AG08395 (cell line): Measurements from ENCODE around the gene ENGASE.
"Not testable (repeated sequence)": the region's sequence is repeated elsewhere in the genome, so short reads cannot be mapped to it uniquely, and the experiment has no call there.

Source experiments
- DNase-seq: peaks from one replicate; pipeline ENCODE4 v3.0.0; 2012; ENCODE audit warnings: mixed read lengths, low spot score

ENGASE gene

DNA sequence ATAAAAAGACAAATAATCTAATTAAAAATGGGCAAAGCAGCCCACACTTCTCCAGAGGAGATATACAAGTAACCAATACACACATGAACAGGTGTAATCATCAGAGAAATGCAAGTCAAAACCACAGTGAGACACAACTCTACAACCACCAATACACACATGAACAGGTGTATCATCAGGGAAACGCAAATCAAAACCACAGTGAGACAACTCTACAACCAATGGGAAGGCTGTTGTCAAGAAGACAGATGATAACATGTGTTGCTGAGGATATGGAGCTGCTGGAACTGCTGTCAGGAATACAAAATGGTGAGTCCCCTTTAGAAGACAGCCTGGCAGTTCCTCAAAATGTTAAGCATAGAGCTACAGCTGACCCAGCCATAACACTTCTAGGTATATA lies 22.5 kb upstream of the ENGASE start:
- no peak for DNase-seq

DNA sequence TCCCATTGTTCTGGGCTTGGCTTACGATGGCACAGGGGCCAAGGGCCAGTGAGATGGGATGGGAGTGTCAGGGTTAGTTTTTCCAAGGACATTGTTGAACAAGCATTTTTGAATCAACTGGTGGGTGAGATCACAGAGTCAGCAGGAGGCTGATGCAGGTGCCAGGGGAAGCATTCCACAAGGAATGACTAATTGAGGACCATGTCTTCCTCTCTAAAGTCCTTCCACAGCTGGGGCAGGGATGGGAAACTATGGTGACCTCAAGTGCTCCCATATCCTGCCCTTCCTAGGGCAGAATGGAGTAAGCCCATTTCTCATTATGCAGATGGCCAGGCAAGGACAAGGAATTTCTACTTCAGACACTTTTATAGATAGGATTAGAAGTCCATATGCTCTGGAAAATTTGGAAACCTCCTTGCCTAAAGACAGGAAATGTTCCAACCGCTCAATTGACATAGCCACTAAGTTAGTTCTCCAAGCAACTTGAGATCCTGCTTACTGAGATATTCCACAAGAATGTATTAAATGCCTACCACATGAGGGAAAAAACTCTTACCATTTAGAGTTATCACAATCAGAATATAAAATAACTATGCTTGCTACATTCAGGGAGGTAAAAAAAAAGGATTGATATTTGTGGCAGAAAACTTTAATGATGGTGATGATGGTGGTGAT lies 21.2 kb upstream of the ENGASE start:
- DNase-seq: peak; percentile 75

DNA sequence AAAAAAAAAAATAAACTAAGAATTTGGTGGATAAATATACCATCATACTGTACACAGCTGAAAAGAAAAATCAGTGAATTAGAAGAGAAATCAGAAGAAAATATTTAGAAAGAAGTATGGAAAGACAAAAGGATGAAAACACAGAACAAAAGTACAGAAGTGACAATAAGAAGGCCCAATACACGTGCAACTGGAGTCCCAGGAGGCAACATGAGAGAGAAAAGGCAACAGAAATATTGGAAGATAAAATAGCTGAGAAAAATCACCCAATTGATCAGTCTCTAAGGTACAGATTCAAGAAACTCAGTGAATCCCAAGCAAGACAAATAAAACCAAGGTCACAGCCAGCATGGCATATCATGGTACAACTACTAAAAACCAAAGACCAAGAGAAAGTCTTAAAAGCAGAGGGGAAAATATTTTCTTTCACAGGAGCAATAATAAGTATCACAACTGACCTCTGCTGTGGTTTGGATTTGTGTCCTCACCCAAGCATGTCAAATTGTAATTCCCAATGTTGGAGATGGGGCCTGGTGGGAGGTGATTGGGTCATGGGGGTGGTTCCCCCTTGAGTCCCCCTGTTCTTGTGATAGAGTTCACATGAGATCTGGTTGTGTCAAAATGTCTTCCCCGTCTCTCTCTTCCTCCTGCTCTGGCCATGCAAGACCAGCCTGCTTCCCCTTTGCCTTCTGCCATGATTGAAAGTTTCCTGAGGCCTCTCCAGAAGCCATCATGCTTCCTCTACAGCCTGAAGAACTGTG lies 20.2 kb upstream of the ENGASE start:
- DNase-seq: no peak

DNA sequence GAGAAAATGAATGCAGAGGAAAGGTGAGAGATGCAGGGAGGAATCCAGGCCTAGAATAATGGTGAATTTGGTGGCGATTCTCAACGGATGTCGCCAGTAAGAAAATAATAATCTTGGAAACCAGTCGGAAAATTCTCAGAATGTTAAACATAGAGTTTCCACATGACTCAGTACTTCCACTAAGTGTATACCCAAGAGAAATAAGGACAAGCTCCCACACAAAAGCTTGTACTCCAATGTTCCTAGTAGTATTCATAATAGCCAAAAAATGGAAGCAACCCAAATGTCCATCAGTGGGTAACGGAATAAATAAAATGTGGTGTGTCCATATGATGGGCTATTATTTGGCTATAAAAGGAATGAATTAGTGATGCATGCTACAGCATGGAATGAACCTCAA lies 19.4 kb upstream of the ENGASE start:
- no peak for DNase-seq

GRCh38 chr17:79057737-79058385 lies 16.8 kb upstream of the ENGASE start:
- DNase-seq: no peak

- no peak for DNase-seq
These were observed 11.9 kb upstream of the ENGASE start for GRCh38 chr17:79062691-79063090.

- no peak for DNase-seq
These were observed 10.6 kb upstream of the ENGASE start for GRCh38 chr17:79064026-79064425.

DNA sequence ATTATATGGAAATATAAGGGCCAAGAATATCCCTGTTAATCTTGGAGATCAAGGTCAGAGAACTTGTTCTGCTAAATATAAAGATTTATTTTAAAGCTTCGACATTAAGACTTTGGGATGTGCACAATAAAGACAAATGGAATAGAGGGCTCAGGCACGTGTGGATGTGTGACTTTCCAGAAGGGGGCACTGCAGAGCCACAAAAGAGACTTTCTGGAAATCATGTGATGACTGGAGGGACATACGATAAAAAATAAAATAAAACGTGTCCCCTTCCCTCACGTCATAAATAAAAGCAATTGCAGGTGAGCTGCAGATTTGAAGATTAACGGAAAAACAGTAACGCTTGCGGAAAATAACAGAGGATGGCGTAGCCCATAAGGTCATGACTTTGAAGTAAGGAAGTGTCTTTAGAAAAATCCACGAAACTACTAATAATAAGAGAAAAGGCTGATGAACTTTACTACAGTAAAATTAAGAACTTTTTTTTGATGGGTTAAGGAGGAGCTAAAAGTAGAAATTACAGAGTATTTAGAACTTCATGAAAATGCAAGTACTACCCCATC lies 9.4 kb upstream of the ENGASE start:
- peak; percentile 40 for DNase-seq

DNA sequence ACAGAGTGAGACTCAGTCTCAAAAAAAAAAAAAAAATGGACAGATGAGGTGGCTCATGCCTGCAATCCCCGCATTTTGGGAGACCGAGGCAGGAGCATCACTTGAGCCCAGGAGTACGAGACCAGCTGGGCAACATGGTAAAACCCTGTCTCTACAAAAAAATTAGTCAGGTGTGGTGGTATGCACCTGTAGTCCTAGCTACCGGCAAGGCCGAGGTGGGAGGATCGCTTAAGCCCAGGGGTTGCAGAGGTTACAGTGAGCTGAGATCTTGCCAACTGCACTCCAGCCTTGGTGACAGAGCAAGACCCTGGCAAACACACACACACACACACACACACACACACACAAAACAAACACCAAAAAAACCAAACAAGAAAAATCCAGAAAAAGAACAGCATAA lies 7.7 kb upstream of the ENGASE start:
- DNase-seq: no peak

DNA sequence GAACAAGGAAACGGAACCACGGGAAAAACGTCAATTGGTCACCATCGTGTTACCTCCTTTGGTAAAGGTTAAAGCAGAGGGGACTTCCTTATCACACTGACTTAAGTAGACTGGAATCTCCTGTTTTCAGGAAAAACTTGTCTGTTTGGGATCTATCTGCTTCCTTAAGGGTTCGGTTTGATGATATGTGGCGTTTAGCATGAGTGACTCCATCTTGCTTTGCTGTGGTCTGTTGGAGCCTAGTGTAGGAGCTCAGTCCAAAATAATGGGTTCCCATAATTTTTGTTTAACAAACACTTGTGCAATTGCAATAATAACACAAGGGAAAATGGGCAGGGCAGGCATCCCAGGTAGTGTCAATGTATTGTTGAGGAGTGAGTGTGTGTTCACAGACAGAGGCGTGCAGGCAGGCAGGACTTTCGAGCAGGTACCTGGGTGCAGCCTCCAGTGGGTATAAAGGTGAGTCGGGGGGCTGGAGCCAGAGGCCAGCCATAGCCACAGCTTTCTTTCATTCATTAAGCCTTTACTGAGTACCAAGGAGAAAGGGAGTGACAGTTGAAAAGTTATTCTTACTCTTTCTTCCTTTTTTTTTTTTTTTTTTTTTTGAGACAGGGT lies 4.3 kb upstream of the ENGASE start:
- DNase-seq: no peak

DNA sequence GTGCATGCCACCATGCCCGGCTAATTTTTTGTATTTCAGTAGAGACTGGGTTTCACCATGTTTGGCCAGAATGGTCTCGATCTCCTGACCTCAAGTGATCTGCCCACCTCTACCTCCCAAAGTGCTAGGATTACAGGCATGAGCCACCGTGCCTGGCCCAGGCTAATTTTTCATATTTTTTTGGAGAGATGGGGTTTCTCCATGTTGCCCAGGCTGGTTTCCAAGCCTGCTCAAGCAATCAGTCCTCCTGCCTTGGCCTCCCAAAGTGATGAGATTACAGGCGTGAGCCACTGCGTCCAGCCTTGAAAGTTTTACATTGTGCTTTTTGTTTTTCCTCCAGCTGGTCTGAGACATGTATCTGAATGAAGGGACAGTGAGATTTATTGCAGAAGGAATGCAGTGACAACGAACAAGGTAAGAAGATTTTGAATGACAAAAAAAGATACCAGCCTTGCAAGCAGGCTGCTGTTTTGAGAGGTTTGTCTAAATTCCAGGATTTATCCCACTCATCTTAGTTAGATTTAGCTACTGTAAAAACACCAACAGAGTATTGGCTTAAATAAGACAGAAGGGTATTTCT lies 3.4 kb upstream of the ENGASE start:
- DNase-seq: no peak

- DNase-seq: no peak
These were observed 2.1 kb upstream of the ENGASE start for GRCh38 chr17:79072544-79072943.

- DNase-seq: no peak
These were observed 1.5 kb upstream of the ENGASE start for GRCh38 chr17:79073016-79073705.

DNA sequence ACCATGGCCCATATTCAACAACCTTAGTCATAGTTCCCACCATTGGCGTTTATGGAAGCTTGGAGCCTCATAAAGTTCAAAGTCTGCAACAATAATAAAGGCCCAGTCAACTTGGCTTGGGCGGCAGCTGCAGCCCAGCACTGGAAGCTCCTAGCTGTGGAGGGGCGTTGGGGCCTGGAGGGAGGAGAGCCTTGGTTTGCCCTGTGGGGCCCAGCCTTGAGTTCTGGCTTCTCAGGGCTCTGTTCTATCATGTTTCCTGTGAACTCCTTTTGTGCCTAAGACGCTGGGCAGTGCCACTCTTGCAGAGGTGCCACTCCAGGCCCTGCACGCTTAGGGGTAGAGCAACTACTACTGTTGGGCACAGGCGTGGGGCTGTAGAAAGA lies 927 bp upstream of the ENGASE start:
- no peak for DNase-seq

- not testable (repeated sequence) for DNase-seq
These were observed 439 bp upstream of the ENGASE start for GRCh38 chr17:79074121-79074648.

GRCh38 chr17:79075446-79075750 lies 774 bp downstream of the ENGASE start:
- peak; percentile 33 for DNase-seq

GRCh38 chr17:79075861-79076406 lies 1.3 kb downstream of the ENGASE start:
- DNase-seq: no peak

GRCh38 chr17:79077587-79077986 lies 3.0 kb downstream of the ENGASE start:
- no peak for DNase-seq

DNA sequence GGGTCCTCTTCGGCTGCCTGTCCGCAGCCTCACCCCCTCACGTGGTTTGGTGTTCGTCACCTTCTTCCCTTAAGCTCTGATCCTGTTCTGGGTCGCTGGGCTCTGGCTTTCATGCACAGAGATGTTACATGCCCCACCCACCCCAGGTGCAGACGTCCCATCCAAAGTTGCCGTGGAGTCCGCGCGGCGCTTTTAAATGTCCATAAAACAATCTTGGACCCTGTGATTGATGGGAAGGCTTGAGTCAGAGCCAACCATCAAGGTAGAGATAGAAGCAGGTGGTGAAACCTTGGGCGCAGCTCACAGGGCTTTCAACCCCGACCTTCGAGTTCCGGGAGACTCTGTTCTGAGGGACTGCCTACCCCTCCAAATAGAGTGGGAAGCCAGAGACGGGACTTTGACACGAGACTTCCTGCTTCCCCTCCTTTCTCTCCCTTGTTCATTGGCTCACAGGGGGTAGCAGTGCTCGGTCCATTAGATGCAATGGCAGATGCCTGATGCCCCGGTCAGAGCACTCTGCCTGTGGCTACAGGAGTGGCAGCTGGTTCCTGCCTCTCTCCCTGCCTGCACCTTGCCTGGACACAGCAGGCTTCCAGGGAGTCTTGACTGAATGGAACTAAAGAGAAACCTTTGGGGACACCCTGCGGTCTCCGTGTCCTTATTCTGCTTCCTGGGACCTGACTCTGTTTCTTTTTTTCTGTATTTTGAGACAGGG lies 4.0 kb downstream of the ENGASE start:
- no peak for DNase-seq

DNA sequence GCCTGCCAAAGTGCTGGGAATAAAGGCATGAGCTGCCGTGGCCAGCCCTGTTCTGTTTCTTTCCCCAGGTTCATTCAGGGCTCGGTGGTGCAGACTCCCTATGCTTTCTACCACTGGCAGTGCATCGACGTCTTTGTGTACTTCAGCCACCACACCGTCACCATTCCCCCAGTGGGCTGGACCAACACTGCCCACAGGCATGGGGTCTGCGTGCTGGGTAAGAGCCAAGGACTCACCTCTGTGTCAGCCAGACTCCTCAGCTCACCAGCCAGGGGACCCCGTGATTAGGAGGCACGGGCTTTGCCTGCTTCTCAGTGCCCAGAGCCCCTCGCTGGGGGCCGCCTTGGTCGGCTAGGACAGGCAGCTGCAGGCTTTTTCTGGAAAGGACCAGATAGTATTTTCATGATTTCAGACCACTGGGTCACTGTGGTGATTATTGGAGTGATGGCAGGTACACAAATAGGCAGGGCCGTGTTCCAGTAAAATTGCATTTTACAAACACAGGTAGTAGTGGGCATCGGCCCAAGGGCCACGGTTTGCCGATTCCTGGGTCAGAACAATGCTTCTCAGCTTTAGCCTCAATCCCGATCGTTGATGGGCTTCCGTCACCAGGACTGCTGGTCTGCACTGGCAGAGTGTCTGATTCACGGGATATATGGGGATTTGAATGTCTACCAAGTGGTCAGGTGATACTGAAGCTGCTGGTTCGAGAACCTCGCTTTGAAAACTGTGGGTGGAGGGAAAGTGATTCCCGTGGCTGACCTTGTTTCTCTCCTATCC lies 5.0 kb downstream of the ENGASE start:
- DNase-seq: no peak
